AG09319 (cell line): ENCODE data around the gene CYP4F3.

ENCODE experiments used
- DNase-seq: peaks from one replicate; pipeline ENCODE4 v3.0.0-alpha.2; 2010; ENCODE audit warnings: low read depth; ENCODE audit errors: extremely low read depth
- TF ChIP-seq, protein P1 (sequence below): IDR thresholded peaks from 2 replicates; pipeline ENCODE4 v1.5.1; 2011; ENCODE audit warnings: low read depth, mild to moderate bottlenecking, inconsistent platforms, low read length, moderate library complexity

The CYP4F3 gene

DNA sequence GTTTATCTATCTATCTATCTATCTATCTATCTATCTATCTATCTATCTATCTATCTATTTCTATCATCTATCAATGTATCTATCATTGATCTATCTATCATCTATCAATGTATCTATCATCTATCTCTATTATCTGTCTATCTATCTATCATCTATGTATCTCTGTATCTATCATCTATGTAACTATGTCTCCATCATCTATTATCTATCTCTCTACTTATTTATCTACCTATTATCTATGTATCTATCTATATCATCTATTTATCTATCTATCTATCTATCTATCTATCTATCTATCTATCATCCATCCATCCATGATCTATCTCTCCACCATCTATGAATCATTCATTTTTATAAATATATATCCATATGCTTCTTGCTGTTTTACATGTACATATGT, 15.8 kb downstream of the CYP4F3 start:
- TF ChIP-seq, protein P1, sequence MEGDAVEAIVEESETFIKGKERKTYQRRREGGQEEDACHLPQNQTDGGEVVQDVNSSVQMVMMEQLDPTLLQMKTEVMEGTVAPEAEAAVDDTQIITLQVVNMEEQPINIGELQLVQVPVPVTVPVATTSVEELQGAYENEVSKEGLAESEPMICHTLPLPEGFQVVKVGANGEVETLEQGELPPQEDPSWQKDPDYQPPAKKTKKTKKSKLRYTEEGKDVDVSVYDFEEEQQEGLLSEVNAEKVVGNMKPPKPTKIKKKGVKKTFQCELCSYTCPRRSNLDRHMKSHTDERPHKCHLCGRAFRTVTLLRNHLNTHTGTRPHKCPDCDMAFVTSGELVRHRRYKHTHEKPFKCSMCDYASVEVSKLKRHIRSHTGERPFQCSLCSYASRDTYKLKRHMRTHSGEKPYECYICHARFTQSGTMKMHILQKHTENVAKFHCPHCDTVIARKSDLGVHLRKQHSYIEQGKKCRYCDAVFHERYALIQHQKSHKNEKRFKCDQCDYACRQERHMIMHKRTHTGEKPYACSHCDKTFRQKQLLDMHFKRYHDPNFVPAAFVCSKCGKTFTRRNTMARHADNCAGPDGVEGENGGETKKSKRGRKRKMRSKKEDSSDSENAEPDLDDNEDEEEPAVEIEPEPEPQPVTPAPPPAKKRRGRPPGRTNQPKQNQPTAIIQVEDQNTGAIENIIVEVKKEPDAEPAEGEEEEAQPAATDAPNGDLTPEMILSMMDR, result no peak
- no peak for DNase-seq

DNA sequence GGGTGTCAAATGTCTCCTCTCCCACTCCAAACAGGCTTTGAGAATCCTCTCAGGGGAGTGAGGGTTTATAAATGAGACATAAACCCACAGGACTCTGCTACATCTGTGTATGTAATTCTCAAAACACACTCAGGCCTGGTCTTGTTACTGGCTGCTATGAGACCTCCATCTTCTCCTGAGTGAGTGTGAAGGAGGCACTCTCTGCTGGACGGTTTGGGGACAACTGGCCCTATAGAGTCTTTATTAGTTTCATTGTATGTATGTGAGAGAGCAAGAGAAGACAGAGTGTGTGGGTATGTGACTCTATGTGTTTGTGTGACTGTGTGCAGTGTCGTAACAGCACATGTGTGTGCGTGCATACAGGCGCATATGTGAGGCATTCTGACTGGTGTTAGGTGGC, 22.6 kb downstream of the CYP4F3 start:
- TF ChIP-seq, protein P1, result no peak
- no peak for DNase-seq

DNA sequence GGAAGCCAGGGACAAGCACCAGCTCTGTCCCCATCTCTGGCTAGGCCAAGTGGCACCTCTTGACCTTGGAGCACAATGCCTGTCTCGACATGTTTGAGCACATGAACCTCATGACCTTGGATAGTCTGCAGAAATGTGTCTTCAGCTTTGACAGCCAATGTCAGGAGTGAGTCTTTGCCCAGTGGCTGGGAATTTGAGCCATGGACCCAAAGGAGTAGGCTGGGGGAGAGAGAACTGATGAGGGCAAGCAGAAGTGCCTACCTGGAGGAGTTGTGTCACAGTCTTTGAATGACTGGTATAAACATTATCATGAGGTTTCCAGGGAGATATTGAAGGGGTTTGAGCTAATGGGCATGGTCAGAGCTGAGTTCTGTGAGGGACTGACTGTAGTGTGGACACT, 25.5 kb downstream of the CYP4F3 start:
- DNase-seq, result no peak

DNA sequence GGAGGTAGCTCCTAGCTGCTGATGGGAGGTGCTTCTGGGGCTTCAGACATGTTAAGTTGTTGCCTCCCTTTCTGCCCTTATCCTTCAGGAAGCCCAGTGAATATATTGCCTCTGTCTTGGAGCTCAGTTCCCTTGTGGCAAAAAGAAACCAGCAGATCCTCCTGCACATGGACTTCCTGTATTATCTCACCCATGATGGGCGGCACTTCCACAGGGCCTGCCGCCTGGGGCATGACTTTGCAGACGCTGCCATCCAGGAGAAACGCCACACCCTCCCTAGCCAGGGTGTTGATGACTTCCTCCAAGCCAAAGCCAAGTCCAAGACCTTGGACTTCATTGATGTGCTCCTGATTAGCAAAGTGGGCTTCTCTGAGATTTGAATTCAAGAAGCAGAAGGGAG, 26.2 kb downstream of the CYP4F3 start:
- no peak for DNase-seq

More for the DNA sequence above, 25.5 kb downstream of the CYP4F3 start:
- TF ChIP-seq, protein P1, result no peak

DNA sequence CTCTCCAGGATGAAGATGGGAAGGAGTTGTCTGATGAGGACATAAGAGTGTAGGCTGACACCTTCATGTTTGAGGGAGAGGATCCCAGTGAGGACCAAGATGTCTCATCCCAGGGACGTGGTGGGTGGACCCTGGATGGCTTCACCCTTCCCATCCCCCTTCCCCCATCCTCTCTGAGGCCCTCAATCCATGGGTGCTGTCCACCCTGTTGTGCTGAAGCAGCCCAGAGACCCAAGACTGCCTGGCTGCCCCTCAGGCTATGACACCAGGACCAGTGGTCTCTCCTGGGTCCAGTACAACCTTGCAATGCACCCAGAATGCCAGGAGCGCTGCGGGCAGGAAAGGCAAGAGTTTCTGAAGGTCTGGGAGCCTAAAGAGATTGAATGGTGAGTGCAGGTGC, 28.7 kb downstream of the CYP4F3 start:
- TF ChIP-seq, protein P1, result no peak
- no peak for DNase-seq

More for the DNA sequence above, 26.2 kb downstream of the CYP4F3 start:
- TF ChIP-seq, protein P1, result no peak

DNA sequence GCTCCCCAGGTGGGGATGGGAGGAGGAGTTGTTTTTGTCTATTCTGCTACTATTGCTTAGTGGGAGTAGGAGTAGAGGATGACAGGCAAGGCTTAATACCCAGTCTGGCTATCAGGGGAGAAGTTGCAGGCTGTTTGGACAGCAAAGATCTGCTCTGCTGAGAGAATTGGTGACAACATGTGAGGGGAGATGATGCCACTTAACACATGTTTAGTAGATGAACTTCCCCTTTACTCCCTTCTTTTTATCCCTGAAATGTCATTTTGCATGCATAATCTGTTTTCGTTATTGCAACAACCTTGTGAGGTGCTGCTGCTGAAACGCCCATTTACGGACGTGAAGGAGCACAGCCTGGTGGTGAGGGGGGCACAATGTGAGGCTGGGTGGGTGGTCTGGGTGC, 29.2 kb downstream of the CYP4F3 start:
- DNase-seq, result no peak
- TF ChIP-seq, protein P1, result no peak

DNA sequence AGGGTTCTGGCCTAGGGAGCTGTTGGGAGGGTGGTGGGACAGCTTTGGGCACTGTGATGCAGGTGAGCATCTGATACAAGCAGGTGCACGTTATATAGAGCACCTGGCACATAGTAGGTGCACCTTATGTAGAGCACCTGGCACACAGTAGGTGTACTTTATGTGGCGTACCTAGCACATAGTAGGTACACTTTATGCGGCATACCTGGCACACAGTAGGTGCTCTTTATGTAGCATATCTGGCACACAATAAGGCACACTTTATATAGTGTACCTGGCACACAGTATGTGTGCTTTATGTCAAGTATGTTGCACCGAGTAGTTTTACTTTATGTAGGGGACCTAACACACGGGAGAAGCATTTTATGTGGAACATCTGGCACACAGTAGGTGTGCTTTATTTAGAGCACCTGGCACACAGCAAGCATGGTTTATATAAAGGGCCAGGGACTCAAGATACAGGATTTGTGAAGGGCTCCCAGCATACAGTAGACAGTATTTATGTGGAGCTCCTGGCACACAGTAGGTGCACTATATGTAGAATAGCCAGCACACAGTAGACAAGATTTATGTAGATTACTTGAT, 30.6 kb downstream of the CYP4F3 start:
- TF ChIP-seq, protein P1, result no peak
- DNase-seq, result no peak
